ENCODE data around the gene CRYBG2.
"Not testable (repeated sequence)": the region's sequence is repeated elsewhere in the genome, so short reads cannot be mapped to it uniquely, and the experiment has no call there.

The CRYBG2 gene, protein sequence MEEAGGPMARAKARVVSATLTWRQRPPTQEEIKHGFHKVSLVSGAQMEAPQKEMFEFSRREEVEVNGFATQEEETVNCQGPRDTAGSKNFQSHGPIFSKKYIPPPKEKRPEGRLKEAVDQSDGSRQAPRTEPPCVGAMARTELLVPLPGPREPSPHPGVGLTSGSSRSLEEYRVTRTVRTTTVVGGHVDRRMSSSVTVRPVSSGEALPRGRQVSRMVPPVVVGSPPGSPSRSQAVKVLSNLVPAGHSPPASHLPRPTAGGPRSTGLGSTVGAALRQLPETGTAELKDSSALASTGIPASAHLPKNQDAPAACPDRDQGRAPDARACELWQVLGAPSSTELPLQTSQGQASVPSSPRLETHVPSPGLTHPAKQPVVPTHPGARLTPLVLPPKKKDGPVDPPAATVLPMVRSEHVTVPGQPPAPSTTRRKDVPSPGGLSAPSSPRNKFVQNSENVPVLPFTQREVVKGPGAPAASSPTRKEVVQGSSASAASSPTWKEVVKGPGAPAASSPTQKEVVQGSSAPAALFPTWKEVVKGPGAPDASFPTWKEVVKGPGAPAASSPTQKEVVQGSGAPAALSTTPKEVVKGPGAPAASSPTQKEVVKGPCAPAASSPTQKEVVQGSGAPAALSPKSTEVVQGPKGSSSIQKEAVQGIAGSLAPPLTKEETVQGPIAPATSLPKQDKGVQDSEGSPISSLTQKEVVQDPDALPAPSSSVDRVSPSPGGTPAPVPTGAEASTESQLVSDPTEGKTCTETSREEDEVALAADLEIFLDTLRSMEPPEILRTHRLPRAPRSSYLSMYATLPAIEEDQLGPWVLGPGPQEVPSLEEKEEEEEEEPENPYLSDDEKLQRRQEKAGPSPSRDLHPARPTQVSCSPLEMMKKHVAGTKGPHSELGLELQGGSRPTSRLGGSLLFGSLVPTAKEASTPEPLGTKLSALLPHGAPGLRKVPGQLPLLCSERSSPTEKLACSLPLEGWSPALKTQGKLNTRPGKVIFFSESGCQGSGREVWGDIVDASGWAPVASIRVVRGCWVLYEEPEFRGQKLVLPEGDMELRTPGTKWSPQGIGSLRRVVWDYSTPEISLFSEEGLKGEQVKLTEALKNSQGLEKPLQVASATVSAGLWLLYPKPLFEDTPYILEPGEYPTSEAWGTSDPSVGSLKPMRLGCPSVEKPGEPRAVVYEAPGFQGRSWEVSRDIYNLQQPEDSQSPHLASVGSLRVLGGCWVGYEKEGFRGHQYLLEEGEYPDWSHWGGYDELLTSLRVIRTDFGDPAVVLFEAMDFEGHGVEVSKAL (N-terminal part only)

DNA sequence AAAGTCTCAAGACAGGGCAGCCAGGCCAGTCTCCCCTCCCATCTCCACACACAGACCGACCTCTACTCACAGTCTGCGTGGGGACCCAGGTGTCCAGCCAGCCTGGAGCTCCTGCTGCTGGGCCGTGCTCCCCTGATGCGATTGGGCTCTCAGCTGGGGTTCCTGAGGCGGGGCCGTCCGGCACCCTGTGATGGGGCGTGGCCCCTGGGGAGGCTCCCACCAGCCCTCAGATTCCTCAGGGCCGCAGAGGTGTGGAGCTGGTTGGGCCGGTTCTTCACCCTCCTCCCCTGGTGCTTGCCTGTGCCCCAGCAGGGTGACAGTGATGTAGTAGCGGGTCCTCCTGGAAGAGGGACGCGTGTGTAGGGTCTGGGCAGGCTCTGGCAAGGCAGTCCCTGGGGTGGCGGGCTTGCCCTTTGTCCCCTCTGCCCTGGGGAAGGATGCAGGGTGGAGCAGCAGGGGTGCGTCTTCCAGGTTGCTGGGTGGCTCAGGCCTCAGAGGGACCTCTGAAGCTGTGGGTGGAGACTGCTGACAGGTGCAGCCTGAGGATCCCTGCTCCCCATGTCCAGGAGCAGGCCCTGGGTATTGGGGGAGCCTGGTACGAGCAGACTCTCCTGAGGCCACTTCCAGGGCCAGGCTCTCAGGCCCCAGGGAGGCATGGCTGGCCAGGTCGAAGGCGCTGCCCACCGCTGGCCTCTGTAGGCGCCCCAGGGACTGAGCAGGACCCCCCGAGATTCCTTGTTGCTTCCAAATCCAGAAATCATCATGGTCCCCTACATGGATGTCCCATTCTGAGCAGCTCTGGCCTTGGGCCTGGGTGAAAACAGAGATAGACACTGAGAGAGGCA is at the start of gene CRYBG2:
Gene CRYBG2 (minus strand): TSS at position 155 of the 845 bp plus-strand sequence. CDS start 7,473 bp downstream, outside the sequence.
- no peak for DNase-seq

DNA sequence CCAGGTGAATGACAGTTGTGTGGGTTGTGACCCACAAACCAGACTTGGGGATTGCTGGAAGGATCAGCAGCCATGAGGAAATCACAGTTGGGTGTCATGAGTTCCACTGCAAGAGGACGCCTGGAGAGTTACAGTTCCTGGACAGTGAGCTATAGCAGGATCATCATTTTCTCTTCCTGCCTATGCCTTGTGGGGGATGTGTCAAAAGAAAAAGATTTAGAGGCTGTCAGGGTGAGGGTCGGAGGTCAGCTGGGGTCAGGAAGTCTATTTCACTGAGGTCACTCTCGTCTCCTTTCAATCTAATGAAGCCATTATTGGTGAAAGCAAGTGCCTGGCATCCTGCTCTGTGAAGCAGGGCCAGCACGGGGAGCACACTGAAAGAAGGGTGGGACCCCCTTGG is 49.7 kb upstream of the CRYBG2 start:
- no peak for DNase-seq

DNA sequence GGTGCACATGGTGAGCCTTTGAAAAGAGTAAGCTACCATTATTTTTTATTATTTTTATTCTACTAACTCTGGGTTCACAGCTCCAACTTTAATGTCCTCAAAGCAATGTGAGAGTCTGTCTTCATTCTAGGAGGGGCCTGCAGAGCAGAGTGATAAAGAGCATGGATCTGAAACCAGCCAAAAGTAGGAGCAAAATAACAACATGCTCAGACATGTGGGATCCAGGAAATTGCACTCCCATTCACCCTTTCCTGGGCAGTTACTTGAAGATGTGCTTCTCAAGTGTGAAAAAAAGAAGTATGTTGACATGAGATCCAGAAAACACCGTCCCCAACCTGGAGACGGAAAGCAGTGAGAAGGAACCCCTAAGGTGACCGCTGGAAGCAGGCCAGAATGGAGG is 48.0 kb upstream of the CRYBG2 start:
- DNase-seq = no peak

DNA sequence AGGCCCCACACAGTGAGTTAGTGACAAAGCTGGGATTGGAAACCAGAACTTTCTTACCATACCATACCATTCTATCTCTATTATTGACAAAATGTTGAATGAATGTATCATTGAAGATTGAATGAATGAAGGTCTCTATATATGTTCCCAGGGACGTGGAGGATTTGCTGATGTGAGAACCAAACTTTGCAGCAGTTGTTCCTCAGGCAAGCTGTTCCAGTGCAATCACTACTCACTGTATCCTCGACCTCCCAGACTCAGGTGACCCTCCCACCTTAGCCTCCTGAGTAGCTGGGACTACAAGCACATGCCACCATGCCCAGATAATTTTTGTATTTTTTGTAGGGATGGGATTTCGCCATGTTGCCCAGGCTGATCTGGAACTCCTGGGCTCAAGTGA is 45.1 kb upstream of the CRYBG2 start:
- DNase-seq = no peak

DNA sequence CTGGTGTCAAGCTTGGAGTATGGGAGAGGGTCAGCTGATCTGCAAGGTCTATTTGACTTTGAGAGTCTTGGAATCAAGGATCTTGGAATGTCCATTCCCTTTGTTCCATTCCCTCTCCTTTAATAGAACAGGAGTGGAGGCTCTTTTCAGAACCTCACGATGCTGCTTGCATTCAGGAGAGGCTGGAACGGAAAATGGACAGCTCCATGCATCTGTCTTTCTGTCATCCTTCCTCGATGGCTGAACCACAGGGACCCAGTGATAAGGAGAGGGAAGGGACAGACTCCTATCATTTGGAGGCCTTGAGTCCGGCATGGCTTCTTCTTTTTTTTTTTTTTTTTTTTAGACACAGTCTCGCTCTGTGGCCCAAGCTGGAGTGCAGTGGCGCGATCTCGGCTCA is 41.8 kb upstream of the CRYBG2 start:
- DNase-seq = no peak

DNA sequence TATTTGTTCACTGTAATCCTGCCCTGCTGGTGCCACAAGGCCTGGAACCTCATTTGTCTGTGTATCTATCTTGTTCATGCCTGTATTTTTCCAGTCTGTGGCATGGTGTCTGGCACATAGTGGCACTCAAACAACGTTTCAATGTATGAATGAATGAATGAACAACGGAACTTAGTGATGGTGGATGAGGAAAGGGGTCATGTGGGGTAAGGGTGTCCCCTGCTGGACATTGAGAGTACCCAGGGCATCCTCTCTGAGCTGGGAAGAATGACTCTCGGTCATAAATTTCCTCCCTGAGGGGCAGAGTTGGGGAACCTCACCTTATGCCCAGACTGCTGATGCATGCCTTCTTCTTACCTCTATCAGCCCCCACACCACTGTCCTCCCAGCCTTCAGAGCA is 37.5 kb upstream of the CRYBG2 start:
- peak; percentile 76 for DNase-seq

DNA sequence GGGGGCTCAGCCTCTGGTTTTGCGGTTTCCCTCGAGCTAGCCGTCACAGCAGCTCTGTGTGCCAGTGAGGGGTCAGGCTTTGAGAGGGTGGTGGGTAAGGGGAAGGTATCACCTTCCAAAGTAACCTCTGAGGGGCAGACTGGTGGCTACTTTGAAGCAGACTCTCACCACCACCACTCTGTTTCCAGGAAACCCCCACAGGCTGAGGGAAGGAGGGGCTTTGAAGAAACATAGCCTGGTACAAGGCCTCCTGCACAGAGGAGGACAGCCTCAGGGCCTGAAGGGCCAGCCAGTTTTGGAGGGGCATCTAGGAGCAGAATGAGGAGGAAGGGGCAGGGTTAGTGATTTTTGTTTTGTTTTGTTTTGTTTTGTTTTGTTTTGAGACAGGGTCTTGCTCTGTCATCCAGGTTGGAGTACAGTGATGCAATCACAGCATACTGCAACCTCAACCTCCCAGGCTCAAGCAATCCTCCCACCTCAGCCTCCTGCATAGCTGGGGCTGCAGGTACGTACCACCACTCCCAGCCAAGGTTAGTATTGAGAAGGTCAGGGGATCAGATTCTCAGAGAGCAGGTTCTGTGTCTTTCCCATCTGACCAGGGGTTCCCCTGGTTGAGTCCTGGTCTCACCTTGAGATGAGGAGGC is 35.8 kb upstream of the CRYBG2 start:
- no peak for DNase-seq

DNA sequence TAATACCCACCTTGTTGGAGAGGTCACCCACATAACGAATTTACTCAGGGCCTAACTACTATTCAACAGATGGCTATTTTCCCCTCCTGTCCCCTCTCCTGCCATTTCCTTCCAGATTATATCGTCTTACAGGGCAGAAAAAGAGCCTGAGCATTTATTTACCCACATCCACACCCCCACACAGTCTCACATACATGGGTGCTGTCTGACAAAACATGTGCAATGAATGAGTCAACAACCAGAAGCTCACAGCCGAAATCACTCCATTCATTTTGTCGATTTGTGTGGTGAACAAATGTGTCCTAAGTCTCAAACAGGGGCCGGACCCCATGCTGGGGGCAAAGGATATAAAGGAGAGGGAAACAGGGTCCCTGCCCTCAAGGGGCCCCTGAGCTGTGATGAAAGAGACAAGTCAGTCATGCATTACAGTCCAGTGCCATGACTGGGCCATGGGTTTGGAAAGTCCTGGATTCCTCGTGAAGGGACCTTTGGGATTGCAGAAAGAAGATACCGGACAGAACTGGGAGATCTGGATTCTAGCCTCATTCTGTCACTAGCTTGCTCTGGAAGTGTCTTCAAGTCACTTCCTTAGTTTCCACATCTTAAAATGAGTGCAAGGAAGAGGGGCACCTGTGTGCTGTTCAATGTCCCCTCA is 35.0 kb upstream of the CRYBG2 start:
- no peak for DNase-seq

DNA sequence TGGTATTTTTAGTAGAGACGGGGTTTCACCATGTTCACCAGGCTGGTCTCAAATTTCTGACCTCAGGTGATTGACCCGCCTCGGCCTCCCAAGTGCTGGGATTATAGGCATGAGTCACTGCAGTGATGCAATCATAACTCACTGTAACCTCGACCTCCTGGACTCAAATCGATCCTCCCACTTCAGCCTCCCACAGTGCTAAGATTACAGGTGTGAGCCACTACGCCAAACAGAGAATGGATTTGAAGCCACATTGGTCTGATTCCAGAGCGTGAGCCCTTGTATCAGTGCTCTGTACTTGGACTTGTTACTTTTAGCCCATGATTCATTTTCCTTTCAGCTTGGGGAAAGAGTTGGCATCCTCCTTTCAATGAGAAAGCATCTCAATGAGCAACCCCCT is 33.5 kb upstream of the CRYBG2 start:
- no peak for DNase-seq

DNA sequence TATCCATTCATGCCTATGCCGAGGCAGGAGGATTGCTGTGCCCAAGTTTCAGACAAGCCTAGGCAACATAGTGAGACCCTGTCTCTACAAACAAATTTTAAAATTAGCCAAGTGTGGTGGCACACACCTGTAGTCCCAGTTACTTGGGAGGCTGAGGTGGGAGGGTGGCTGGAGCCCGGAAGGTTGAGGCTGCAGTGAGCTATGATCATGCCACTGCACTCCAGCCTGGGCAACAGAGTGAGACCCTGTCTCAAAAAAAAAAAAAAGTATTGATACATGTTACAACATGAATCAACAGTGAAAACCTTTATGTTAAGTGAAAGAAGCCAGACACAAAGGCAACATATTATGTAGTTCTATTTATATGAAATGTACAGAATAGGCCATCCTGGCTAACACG is 31.1 kb upstream of the CRYBG2 start:
- DNase-seq = not testable (repeated sequence)

DNA sequence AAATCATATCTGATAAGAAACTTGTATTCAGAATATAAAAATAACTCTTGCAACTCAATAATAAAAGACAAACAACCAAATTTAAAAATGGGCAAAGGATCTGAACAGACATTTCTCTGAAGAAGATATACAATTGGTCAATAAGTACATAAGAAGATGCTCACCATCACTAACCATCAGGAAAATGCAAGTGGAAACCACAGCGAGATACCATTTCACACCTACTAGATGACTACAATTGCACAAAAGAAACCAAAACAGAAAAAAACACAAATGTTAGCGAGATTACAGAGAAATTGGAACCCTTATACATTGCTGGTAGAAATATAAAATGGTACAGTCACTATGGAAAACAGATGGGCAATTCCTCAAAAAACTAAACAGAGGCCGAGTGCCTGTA is 30.1 kb upstream of the CRYBG2 start:
- DNase-seq = peak; percentile 33

DNA sequence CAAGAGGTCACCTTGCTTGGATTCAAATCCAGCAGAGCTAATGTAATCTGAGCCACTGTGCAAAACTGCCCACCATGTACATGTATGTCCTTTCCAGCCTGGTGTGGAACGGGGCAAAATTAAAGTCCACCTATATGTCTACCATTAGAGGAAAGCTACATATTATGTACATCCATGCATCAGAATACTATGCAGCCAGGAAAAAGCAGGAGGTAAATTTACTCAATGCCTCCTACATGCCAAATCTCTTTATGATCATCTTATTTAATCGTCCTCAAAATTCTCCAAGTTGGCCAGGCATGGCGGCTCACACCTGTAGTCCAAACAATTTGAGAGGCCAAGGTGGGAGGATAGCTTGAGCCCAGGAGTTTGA is 24.9 kb upstream of the CRYBG2 start:
- no peak for DNase-seq

DNA sequence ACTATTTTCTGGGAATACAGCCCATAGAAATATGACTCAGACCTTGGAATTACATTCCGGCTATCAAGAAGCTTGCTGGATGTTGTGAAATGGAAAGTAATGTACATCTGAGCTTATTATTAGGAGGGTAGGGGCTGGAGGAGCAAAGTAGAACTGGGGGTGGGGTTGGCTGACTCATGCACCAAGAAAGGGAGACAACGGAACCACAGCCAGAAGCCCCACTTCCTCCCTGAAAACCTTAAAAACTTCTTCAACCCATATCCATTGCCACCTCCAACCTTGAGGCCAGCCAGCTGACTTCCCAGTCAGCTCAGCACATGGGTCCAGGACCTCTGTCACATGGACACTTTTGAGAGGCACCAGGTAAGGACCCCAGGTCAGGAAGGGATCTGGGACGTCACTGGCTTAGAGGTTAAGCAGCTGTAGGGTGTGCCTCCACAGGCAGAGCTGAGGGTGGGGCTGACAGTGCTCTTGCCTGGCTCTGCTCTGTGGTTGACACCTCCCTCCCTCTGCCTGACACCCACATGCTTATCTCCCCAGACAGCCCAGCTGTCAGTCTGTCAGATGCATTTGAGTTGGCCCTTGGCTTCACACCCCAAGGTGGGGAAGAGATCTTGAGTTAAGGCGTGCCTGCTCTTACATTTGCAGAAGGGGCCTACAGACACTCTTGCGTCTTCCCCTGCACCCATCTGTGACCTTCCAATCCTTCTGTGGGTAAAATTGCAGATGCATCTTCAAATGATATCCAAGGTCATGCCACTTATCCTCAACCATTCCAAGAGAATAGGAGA is 24.4 kb upstream of the CRYBG2 start:
- DNase-seq = peak; percentile 88

DNA sequence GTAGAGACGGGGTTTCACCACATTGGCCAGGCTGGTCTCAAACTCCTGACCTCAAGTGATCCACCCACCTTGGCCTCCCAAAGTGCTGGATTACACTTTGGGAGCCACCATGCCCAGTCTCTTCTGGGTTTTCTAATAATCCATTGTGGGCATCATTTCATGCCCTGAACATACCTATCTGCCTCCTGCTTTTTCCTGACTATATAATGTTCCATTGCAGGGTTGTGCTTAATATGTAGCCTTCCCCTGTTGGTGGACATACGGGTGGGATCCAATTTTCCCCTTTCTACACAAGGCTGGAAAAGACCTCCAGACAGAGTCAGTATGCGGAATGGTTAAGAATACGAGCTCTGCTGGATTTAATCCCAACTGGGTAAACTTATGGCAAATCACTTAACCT is 22.1 kb upstream of the CRYBG2 start:
- no peak for DNase-seq

DNA sequence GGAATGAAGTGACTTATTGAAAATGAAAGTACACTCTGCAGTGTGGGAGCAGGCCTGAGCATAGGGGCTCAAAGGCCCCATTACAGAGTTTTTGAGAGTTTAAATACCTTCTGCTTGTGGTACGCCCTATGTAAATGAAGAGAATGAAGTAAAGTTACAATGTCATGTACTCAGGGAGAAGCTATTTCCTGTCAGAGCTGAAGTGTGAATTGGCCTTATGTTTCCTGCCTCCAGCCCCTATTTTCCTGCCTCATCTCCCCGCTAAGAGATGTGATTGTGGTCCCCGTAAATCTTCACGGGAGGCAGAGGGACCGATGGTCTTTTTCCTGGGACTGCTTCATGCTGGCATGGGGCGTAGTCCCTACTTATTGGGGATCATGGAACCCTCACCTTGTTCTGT is 21.2 kb upstream of the CRYBG2 start:
- peak; percentile 27 for DNase-seq

DNA sequence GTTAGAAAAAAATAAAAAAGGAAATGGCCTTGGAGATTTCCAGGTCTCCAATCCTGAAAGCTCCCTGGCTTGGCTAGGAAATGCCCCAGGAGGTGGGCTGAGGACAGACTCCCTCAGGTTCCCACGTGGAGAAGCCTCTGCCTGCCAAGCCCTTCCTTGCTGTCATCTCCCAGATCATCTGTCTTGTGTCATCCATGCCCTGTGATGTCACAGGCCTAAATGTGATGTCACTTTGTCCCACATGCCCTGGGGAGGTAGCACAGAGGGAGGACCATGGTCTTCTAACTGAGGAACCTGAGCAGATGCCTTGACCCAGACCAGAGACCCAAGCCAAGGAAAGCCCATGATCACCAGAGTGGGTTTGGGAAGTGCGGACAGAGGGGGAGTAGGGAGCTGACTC is 20.4 kb upstream of the CRYBG2 start:
- DNase-seq = not testable (repeated sequence)

DNA sequence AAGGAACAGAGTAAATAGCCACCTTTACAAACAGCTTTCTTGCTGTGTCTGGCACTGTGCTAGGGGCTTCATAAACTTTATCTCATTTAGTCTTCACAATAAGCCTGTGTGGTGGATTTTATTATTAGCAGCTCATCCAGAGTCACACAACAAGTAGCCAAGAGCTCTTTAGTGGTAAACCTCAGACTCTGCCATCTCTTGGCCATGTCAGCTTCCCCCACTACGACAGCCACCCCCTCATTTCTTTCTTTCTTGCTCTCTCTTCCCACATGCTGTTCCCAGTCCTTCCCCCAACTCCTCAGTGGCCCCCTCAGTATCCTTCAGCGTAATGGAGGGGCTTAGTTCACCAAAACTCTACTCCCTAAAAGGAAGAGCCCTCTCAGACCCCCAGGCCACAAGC is 19.9 kb upstream of the CRYBG2 start:
- no peak for DNase-seq

DNA sequence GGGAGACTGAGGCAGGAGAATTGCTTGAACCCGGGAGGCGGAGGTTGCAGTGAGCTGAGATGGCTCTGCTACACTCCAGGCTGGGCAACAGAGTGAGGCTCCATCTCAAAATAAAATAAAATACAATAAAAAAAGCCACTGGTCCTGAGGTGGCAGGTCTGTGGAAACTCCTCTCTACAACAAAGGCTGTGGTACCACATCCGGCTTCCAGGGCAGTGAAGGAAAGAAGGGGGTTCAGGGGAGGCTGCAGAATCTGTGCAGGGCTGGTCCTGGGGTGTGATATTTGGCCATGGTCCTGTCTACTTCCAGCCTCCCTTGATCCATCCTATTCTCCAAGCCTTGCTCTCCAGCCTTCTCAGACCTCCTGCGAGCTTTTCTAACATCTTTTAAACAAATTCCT is 19.4 kb upstream of the CRYBG2 start:
- DNase-seq = peak; percentile 58

DNA sequence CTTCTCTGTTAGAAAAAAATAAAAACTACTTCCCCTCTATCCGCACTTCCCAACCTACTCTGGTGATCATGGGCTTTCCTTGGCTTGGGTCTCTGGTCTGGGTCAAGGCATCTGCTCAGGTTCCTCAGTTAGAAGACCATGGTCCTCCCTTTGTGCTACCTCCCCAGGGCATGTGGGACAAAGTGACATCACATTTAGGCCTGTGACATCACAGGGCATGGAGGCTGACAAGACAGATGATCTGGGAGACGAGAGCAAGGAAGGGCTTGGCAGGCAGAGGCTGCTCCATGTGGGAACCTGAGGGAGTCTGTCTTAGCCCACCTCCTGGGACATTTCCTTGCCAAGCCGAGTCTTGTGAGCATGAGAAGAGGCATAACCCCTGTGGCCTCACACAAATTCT is 18.7 kb upstream of the CRYBG2 start, which contains the start of gene ZNF683:
Gene ZNF683 (minus strand): TSS at position 140 of the 400 bp plus-strand sequence. CDS start 4,179 bp downstream, outside the sequence.
- not testable (repeated sequence) for DNase-seq

DNA sequence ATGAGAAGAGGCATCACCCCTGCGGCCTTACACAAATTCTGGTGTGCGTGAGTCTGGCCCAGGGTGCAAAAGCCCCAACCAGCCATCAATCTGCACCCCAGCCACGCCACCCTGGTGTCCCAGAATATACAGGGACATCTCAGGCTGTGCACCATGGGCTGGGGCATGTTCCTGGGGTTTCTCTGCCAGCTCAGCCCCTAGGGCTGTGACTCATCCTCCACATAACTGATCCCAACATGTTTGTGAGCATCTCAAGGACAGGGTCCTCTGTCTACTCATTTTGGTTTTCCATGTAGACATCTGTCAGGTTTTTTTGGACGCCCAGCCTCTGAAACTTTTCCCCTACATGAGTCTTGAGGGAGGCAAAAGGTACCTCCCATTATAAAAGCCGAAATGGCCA is 18.1 kb upstream of the CRYBG2 start:
- DNase-seq = no peak

Measured in CD4-positive, alpha-beta T cell treated with Interleukin-17A for 1 hour (primary cell).